IMR-90 (cell line): ENCODE measurements around the gene HTR2B. TPM values are rescaled to one million over a fixed set of nuclear protein-coding genes. Genes with fewer than 3 reads are reported as not detected.

Experiments
- ATAC-seq: fragments of 200-7000 bp; cut with Tn5 transposase; 2 replicates; pipeline ENCODE4 v1.9.1; 2020; ENCODE audit warnings: low read depth, mild to moderate bottlenecking, moderate library complexity
- BruUV-seq: library from RNA; stranded (reverse); fragments of 400-500 nt; replicated peaks from 2 replicates; lab custom pipeline; 2021; lab: Mats Ljungman, UMichigan
- CTCF ChIA-PET: fragments of 300-600 bp; formaldehyde crosslinking; extraction: SDS; loops from one replicate; lab custom pipeline; 2021; ENCODE audit warnings: antibody characterized with exemption; lab: Yijun Ruan, JAX
- POLR2A ChIA-PET: fragments of 300-600 bp; sonication (Branson Sonifier 250); formaldehyde crosslinking; loops from one replicate; lab custom pipeline; 2022; ENCODE audit warnings: antibody characterized with exemption; ENCODE audit not compliant: unreplicated experiment; lab: Charles Lee
- DNase-seq: peaks from one replicate; pipeline ENCODE4 v3.0.0; 2013
- H2AFZ ChIP-seq: replicated peaks from 2 replicates; pipeline ENCODE3; 2013; ENCODE audit warnings: low read length, mild to moderate bottlenecking; ENCODE audit not compliant: poor library complexity
- H2AK5ac ChIP-seq: 2 replicates; pipeline ENCODE4 v1.6.1; 2013; ENCODE audit warnings: low read depth, low read length, inconsistent platforms
- H2AK9ac ChIP-seq: replicated peaks from 2 replicates; pipeline ENCODE3; 2013; ENCODE audit warnings: mild to moderate bottlenecking, low read depth, low read length, moderate library complexity; ENCODE audit not compliant: poor library complexity
- H2BK120ac ChIP-seq: 2 replicates; pipeline ENCODE4 v1.6.1; 2013; ENCODE audit warnings: low read depth, low read length, inconsistent platforms
- H2BK15ac ChIP-seq: 3 replicates; pipeline ENCODE4 v1.6.1; 2013; ENCODE audit warnings: low read depth, low read length, inconsistent platforms
- H2BK20ac ChIP-seq: 2 replicates; pipeline ENCODE4 v1.6.1; 2013; ENCODE audit warnings: low read depth, mild to moderate bottlenecking, inconsistent platforms, low read length, moderate library complexity
- H2BK5ac ChIP-seq: 2 replicates; pipeline ENCODE4 v1.6.1; 2013; ENCODE audit warnings: mild to moderate bottlenecking, low read depth, low read length, inconsistent platforms; ENCODE audit not compliant: poor library complexity, severe bottlenecking
- H3K14ac ChIP-seq: replicated peaks from 2 replicates; pipeline ENCODE4 v1.6.1; 2013; ENCODE audit warnings: low read depth, low read length, inconsistent platforms
- H3K18ac ChIP-seq: 2 replicates; pipeline ENCODE4 v1.6.1; 2013; ENCODE audit warnings: low read depth, low read length, control low read depth
- H3K23ac ChIP-seq: 2 replicates; pipeline ENCODE4 v1.6.1; 2013; ENCODE audit warnings: low read depth, low read length, inconsistent platforms
- H3K27ac ChIP-seq: 2 replicates; pipeline ENCODE4 v1.5.1; 2013; ENCODE audit warnings: mild to moderate bottlenecking, control low read depth, low read length; ENCODE audit not compliant: insufficient read depth
- H3K27me3 ChIP-seq: 2 replicates; pipeline ENCODE4 v1.6.1; 2013; ENCODE audit warnings: low read length; ENCODE audit not compliant: control insufficient read depth, insufficient read depth
- H3K36me3 ChIP-seq: 2 replicates; pipeline ENCODE4 v1.6.1; 2013; ENCODE audit warnings: low read length, mixed read lengths; ENCODE audit not compliant: control insufficient read depth, insufficient read depth
- H3K4ac ChIP-seq: 2 replicates; pipeline ENCODE4 v1.6.1; 2013; ENCODE audit warnings: low read depth, low read length, inconsistent platforms
- H3K4me1 ChIP-seq: 2 replicates; pipeline ENCODE4 v1.6.1; 2013; ENCODE audit warnings: low read length, mixed read lengths; ENCODE audit not compliant: control insufficient read depth, insufficient read depth
- H3K4me2 ChIP-seq: 2 replicates; pipeline ENCODE4 v1.6.1; 2013; ENCODE audit warnings: low read depth, mild to moderate bottlenecking, control low read depth, low read length, moderate library complexity
- H3K4me3 ChIP-seq: 2 replicates; pipeline ENCODE4 v1.5.1; 2013; ENCODE audit warnings: low read depth, mild to moderate bottlenecking, control low read depth, low read length, moderate library complexity; ENCODE audit not compliant: insufficient read depth
- H3K56ac ChIP-seq: 2 replicates; pipeline ENCODE4 v1.6.1; 2013; ENCODE audit warnings: low read length, inconsistent platforms; ENCODE audit not compliant: insufficient read depth; ENCODE audit errors: extremely low read depth
- H3K79me1 ChIP-seq, 2 experiments: 2 replicates each; pipeline ENCODE4 v1.6.1; 2013; ENCODE audit warnings: low read length in 2 of 2, inconsistent platforms in 1 of 2, low read depth in 1 of 2
- H3K9ac ChIP-seq: 2 replicates; pipeline ENCODE4 v1.6.1; 2013; ENCODE audit warnings: low read depth, low read length, control low read depth
- H3K9me1 ChIP-seq: 2 replicates; pipeline ENCODE4 v1.6.1; 2013; ENCODE audit warnings: low read length, inconsistent platforms; ENCODE audit not compliant: insufficient read depth
- H3K9me3 ChIP-seq: 2 replicates; pipeline ENCODE4 v1.6.1; 2013; ENCODE audit warnings: low read length; ENCODE audit not compliant: control insufficient read depth, insufficient read depth
- H4K20me1 ChIP-seq: 2 replicates; pipeline ENCODE4 v1.6.1; 2013; ENCODE audit warnings: low read length, inconsistent platforms; ENCODE audit not compliant: insufficient read depth
- H4K5ac ChIP-seq: 2 replicates; pipeline ENCODE4 v1.6.1; 2013; ENCODE audit warnings: mild to moderate bottlenecking, low read depth, low read length, control low read depth
- H4K8ac ChIP-seq, 2 experiments: 2 replicates each; pipeline ENCODE4 v1.6.1; 2013; ENCODE audit warnings: low read depth in 2 of 2, low read length in 2 of 2, control low read depth in 1 of 2, inconsistent platforms in 1 of 2
- H4K91ac ChIP-seq: 2 replicates; pipeline ENCODE4 v1.6.1; 2013; ENCODE audit warnings: low read depth, low read length, inconsistent platforms; ENCODE audit not compliant: insufficient read depth
- BHLHE40 ChIP-seq: fragments of 150-350 bp; IDR thresholded peaks from 2 replicates; pipeline ENCODE4 v1.6.1; 2016; ENCODE audit warnings: mild to moderate bottlenecking, low read depth, low read length
- CEBPB ChIP-seq: IDR thresholded peaks from 2 replicates; pipeline ENCODE4 v1.6.1; 2012; ENCODE audit warnings: low read depth, low read length, improper control_type of control experiment
- CHD1 ChIP-seq: IDR thresholded peaks from 2 replicates; pipeline ENCODE4 v1.6.1; 2012; ENCODE audit warnings: low read depth, low read length, improper control_type of control experiment
- CTCF ChIP-seq: conservative IDR thresholded peaks from 2 replicates; pipeline ENCODE4 v1.5.1; 2012; ENCODE audit warnings: mild to moderate bottlenecking, low read depth, low read length, improper control_type of control experiment
- FOS ChIP-seq: fragments of 150-350 bp; IDR thresholded peaks from 2 replicates; pipeline ENCODE4 v1.6.1; 2016; ENCODE audit warnings: low read depth, low read length
- MAFK ChIP-seq: IDR thresholded peaks from 2 replicates; pipeline ENCODE4 v1.6.1; 2012; ENCODE audit warnings: low read depth, low read length, improper control_type of control experiment
- MAZ ChIP-seq: IDR thresholded peaks from 2 replicates; pipeline ENCODE4 v1.6.1; 2012; ENCODE audit warnings: low read depth, mild to moderate bottlenecking, low read length, improper control_type of control experiment, moderate library complexity, borderline replicate concordance
- MXI1 ChIP-seq: IDR thresholded peaks from 2 replicates; pipeline ENCODE4 v1.6.1; 2012; ENCODE audit warnings: low read depth, mild to moderate bottlenecking, low read length, moderate library complexity, borderline replicate concordance
- NFE2L2 ChIP-seq: fragments of 150-350 bp; IDR thresholded peaks from 2 replicates; pipeline ENCODE4 v1.6.1; 2016; ENCODE audit warnings: low read depth, mild to moderate bottlenecking, low read length
- POLR2A ChIP-seq: IDR thresholded peaks from 2 replicates; pipeline ENCODE4 v1.6.1; 2012; ENCODE audit warnings: mild to moderate bottlenecking, low read depth, low read length
- RAD21 ChIP-seq: IDR thresholded peaks from 2 replicates; pipeline ENCODE4 v1.6.1; 2012; ENCODE audit warnings: low read length, improper control_type of control experiment
- RCOR1 ChIP-seq: IDR thresholded peaks from 2 replicates; pipeline ENCODE4 v1.6.1; 2012; ENCODE audit warnings: mild to moderate bottlenecking, low read length, improper control_type of control experiment; ENCODE audit not compliant: insufficient replicate concordance
- RFX5 ChIP-seq: IDR thresholded peaks from 2 replicates; pipeline ENCODE4 v1.8.0; 2012; ENCODE audit warnings: low read depth, mild to moderate bottlenecking, low read length, moderate library complexity
- SMC3 ChIP-seq: fragments of 150-350 bp; IDR thresholded peaks from 2 replicates; pipeline ENCODE4 v1.6.1; 2016; ENCODE audit warnings: low read depth, mild to moderate bottlenecking, antibody characterized with exemption, low read length, moderate library complexity
- USF2 ChIP-seq: fragments of 150-350 bp; IDR thresholded peaks from 2 replicates; pipeline ENCODE4 v1.6.1; 2017; ENCODE audit warnings: mild to moderate bottlenecking, antibody characterized with exemption, low read length, low read depth
- WGBS, 2 experiments: methylation state at CpG; one replicate each; pipeline versions ENCODE4 v1.1.5 to v1.1.7; 2013; ENCODE audit warnings: missing lambda C conversion rate in 2 of 2; ENCODE audit not compliant: insufficient read length in 1 of 2; ENCODE audit errors: extremely low coverage in 2 of 2; 5-methylcytosine and 5-hydroxymethylcytosine counted together
- dilution Hi-C: fragments of 300-500 bp; cut with HindIII; formaldehyde crosslinking; loops from one replicate; pipeline ENCODE4 v1.14.3; 2018; ENCODE audit warnings: low sequenced_read_pairs; ENCODE audit not compliant: unreplicated experiment
- in situ Hi-C: fragments of 300-500 bp; cut with MboI; formaldehyde crosslinking; loops from 3 replicates; pipeline ENCODE4 v1.14.3; 2019; ENCODE audit warnings: low sequenced_read_pairs, inconsistent platforms, mixed read lengths
- intact Hi-C: fragments of 100-400 bp; cut with micrococcal nuclease; formaldehyde crosslinking; loops from 2 replicates; pipeline ENCODE4 v1.10.0; 2022
- polyA plus RNA-seq, 3 experiments: library from polyadenylated mRNA; depleted of rRNA; stranded (reverse); fragments of >200 nt; gene quantifications; 2 replicates each; pipeline ENCODE4 v1.2.3, GENCODE V29; 2012; ENCODE audit warnings: low replicate concordance in 1 of 3
- total RNA-seq: library from RNA; depleted of rRNA; stranded (reverse); fragments of >200 nt; gene quantifications from 2 replicates; pipeline ENCODE4 v1.2.3, GENCODE V29; 2012
- TF ChIP-seq, protein P1 (sequence below): fragments of 150-350 bp; IDR thresholded peaks from 2 replicates; pipeline ENCODE4 v1.6.1; 2016; ENCODE audit warnings: low read depth, mild to moderate bottlenecking, low read length, moderate library complexity, borderline replicate concordance

Gene HTR2B
- total and polyA plus RNA-seq, 2 of the 4 experiments (the other 2 are of a cell fraction) = 0.26 to 0.72 TPM

DNA sequence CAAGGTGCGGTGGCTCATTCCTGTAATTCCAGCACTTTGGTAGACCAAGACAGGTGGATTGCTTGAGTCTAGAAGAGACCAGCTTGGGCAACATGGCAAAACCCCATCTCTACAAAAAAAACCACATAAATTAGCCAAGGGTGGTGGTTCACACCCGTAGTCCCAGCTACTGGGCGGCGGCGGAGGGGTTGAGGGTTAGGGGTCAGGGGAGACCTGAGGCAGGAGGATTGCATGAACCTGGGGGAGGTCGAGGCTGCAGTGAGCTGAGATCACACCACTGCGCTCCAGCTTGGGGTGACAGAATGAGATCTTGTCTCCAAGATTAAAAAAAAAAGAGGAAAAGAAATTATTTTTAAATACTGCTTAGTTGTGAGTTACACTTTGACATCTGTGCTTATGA is 1.3 kb upstream of the HTR2B start:
- no TSS peak for BruUV-seq
- dilution Hi-C loops (no loop called here), intact Hi-C loops (no loop called here), in situ Hi-C loops (no loop called here)
- TF ChIP-seq MXI1 (no peak), USF2 (no peak), BHLHE40 (no peak), RFX5 (no peak), SMC3 (no peak), FOS (no peak), CEBPB (no peak), CTCF (no peak), MAZ (no peak), RAD21 (no peak), CHD1 (no peak), NFE2L2 (no peak), POLR2A (no peak), MAFK (no peak), RCOR1 (no peak)
- TF ChIP-seq, protein P1, sequence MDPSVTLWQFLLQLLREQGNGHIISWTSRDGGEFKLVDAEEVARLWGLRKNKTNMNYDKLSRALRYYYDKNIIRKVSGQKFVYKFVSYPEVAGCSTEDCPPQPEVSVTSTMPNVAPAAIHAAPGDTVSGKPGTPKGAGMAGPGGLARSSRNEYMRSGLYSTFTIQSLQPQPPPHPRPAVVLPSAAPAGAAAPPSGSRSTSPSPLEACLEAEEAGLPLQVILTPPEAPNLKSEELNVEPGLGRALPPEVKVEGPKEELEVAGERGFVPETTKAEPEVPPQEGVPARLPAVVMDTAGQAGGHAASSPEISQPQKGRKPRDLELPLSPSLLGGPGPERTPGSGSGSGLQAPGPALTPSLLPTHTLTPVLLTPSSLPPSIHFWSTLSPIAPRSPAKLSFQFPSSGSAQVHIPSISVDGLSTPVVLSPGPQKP = no peak
- Histone ChIP-seq H3K4me1 (peaks cover 14% of the 10 kb centered on the region), H4K91ac (no peak overlapping the region), H3K79me1 (peaks cover 12 to 40% of the 10 kb centered on the region in 2 experiments; a peak in 3 of 4 replicates), H3K27me3 (no peaks in the 10 kb centered on the region), H3K27ac (no peak overlapping the region; the same call in 1 of the 2 replicates), H2BK20ac (no peak overlapping the region; the same call in 1 of the 2 replicates), H2AFZ (no peak overlapping the region), H3K4ac (peak overlapping the region; percentile 38), H3K9me1 (peaks cover 4% of the 10 kb centered on the region), H2BK15ac (no peak overlapping the region), H2BK120ac (no peak overlapping the region), H3K56ac (no peak overlapping the region), H2AK9ac (no peak overlapping the region), H4K8ac (no peak overlapping the region), H3K14ac (no peak overlapping the region), H3K4me2 (no peak overlapping the region), H2AK5ac (no peak overlapping the region), H3K9ac (no peak overlapping the region), H3K36me3 (no peaks in the 10 kb centered on the region), H3K18ac (no peak overlapping the region; the same call in 1 of the 2 replicates), H3K9me3 (no peaks in the 10 kb centered on the region), H2BK5ac (no peak overlapping the region), H4K20me1 (no peaks in the 10 kb centered on the region), H3K4me3 (no peak overlapping the region), H4K5ac (no peak overlapping the region), H3K23ac (no peak overlapping the region)
- ChIA-PET POLR2A (no interaction called here), CTCF (interaction anchor here (1.4 kb wide), 1 partner anchor 9 kb away, joined by 5 read pairs; no protein-coding TSS in a partner anchor)
- 97% methylated on average over 5 of the region's 7 CpGs; no CpG with 5 or more reads in 1 of the 2 experiments for WGBS, 2 experiments
- ATAC-seq = no peak
- DNase-seq = no peak
